BJ (cell line): ENCODE data around the gene PCK2. TPM values are rescaled to one million over a fixed set of nuclear protein-coding genes. Genes with fewer than 3 reads are reported as not detected.

ENCODE experiments used
- CTCF ChIA-PET: fragments of 350-600 bp; formaldehyde crosslinking; extraction: SDS; loops from one replicate; lab custom pipeline; 2021; ENCODE audit warnings: antibody characterized with exemption, inconsistent platforms; lab: Yijun Ruan, JAX
- POLR2A ChIA-PET: fragments of 300-600 bp; sonication (Branson Sonifier 250); formaldehyde crosslinking; extraction: SDS; loops from one replicate; lab custom pipeline; 2021; ENCODE audit warnings: antibody characterized with exemption; lab: Charles Lee
- DNase-seq: peaks from one replicate; pipeline ENCODE4 v3.0.0-alpha.2; 2011; ENCODE audit warnings: low read depth
- H3K27me3 ChIP-seq: 2 replicates; pipeline ENCODE4 v1.6.0; 2011; ENCODE audit warnings: low read length; ENCODE audit not compliant: control insufficient read depth, insufficient read depth
- H3K36me3 ChIP-seq: 2 replicates; pipeline ENCODE4 v1.5.1; 2011; ENCODE audit warnings: low read length; ENCODE audit not compliant: control insufficient read depth, insufficient read depth
- H3K4me3 ChIP-seq: 2 replicates; pipeline ENCODE4 v1.5.1; 2011; ENCODE audit warnings: low read depth, mild to moderate bottlenecking, control low read depth, low read length
- CTCF ChIP-seq: IDR thresholded peaks from 2 replicates; pipeline ENCODE4 v1.5.1; 2011; ENCODE audit warnings: low read depth, mild to moderate bottlenecking, control low read depth, inconsistent platforms, low read length, moderate library complexity; ENCODE audit not compliant: insufficient read depth
- polyA plus RNA-seq: library from polyadenylated mRNA; depleted of rRNA; stranded (reverse); fragments of >200 nt; gene quantifications from 2 replicates; pipeline ENCODE4 v1.2.3, GENCODE V29; 2011

PCK2 gene
- polyA plus RNA-seq, 1 experiment = 227 TPM

GRCh38 chr14:24084440-24084839 lies 9.7 kb upstream of the PCK2 start:
- no peak for DNase-seq
- no peak for TF ChIP-seq CTCF
- POLR2A ChIA-PET = no interaction called here
- Histone ChIP-seq H3K4me3 (no peak overlapping the region), H3K36me3 (no peaks in the 10 kb centered on the region), H3K27me3 (peaks cover 20% of the 10 kb centered on the region)
- CTCF ChIA-PET = interaction anchor here (0.5 to 1.9 kb wide), 4 partner anchors 8 to 66 kb away, joined by 3 to 7 read pairs (median 3); partner anchors contain the start of gene PCK2

- POLR2A ChIA-PET = no interaction called here
- H3K36me3 ChIP-seq = no peaks in the 10 kb centered on the region
- no peak overlapping the region for H3K4me3 ChIP-seq
- TF ChIP-seq CTCF = no peak
- CTCF ChIA-PET = interaction anchor here (0.8 to 2.0 kb wide), 7 partner anchors 8 to 49 kb away, joined by 3 to 13 read pairs (median 4); partner anchors contain the start of gene PCK2
- H3K27me3 ChIP-seq = peaks cover 16% of the 10 kb centered on the region
- no peak for DNase-seq
Observed at GRCh38 chr14:24085215-24085614, 8.9 kb upstream of the PCK2 start.

DNA sequence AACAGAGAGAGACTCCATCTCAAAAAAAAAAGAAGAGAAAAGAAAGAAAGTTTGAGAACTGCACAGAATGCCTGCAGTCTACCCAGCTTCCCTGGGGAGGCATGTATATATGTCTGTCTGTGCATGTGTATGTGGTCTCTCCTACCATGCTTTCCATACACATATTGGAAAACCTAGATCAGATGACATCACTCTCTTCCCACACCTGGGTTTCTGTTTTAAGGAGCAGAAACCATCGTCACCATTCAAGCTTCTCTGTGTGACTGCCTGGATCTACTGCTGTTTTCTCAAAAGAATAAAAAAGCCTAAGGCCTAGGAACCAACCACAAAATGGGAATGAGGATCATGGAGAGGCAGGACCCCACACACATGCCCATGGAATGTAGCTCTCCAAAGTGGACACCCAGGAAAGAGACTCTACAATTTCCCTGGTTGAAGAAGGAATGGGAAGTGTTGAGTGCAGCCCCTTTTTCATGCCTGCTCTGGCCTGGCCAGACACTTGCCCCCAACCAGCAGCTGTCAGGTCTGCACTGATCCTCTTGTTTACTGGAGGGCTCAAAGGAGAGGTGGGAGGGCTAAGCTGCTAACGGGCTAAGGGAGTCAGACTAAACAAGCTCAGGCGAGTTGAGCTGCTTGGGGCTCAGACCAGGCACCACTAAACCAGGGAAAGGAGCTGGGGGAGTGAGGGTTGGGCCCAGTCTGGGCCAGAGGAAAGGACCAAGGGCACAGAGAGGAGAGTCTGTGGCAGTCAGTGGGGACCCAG lies 7.7 kb upstream of the PCK2 start:
- H3K27me3 ChIP-seq = peaks cover 12% of the 10 kb centered on the region
- no peak for DNase-seq
- ChIA-PET POLR2A (no interaction called here), CTCF (interaction anchor here (0.6 to 2.0 kb wide), 6 partner anchors 19 to 950 kb away, joined by 3 to 13 read pairs (median 4); no protein-coding TSS in a partner anchor)
- TF ChIP-seq CTCF = no peak
- H3K36me3 ChIP-seq = no peaks in the 10 kb centered on the region
- H3K4me3 ChIP-seq = no peak overlapping the region

GRCh38 chr14:24087004-24087403 lies 7.1 kb upstream of the PCK2 start:
- CTCF ChIA-PET = interaction anchor here (0.6 to 2.0 kb wide), 4 partner anchors 20 to 951 kb away, joined by 3 to 13 read pairs (median 4); no protein-coding TSS in a partner anchor

More at GRCh38 chr14:24087004-24087403, 7.1 kb upstream of the PCK2 start:
- POLR2A ChIA-PET = no interaction called here
- DNase-seq = no peak
- Histone ChIP-seq H3K27me3 (peaks cover 8% of the 10 kb centered on the region), H3K4me3 (no peak overlapping the region), H3K36me3 (no peaks in the 10 kb centered on the region)
- no peak for TF ChIP-seq CTCF
